HCT116 (cell line): Measurements from ENCODE around the gene CD40. TPM values are rescaled to one million over a fixed set of nuclear protein-coding genes. Genes with fewer than 3 reads are reported as not detected.
A peak's percentile ranks its signal among the peaks of the same experiment; 100 is the strongest.

Source experiments
- ATAC-seq: fragments of 200-7000 bp; cut with Tn5 transposase; 2 replicates; pipeline ENCODE4 v1.9.1; 2020; ENCODE audit warnings: mild to moderate bottlenecking, moderate library complexity
- BruUV-seq: library from RNA; stranded (reverse); fragments of 400-500 nt; replicated peaks from 2 replicates; lab custom pipeline; 2021; lab: Mats Ljungman, UMichigan
- CTCF ChIA-PET: fragments of 300-600 bp; sonication (Branson Sonifier 250); formaldehyde crosslinking; loops from one replicate; lab custom pipeline; 2021; ENCODE audit warnings: antibody characterized with exemption; lab: Charles Lee
- POLR2A ChIA-PET: fragments of 300-600, 350-600 bp; sonication (Branson Sonifier 250); formaldehyde crosslinking; loops from one replicate; lab custom pipeline; 2021; ENCODE audit warnings: antibody characterized with exemption; lab: Charles Lee
- RAD21 ChIA-PET, 2 experiments: fragments of 300-600 bp; sonication (Branson Sonifier 250); formaldehyde crosslinking; loops; one replicate each; lab custom pipeline; 2023; ENCODE audit warnings: low total read pairs in 2 of 2; ENCODE audit not compliant: uncharacterized antibody in 2 of 2, unreplicated experiment in 2 of 2, low non-redundant PET in 1 of 2; lab: Charles Lee
- DNase-seq: peaks from one replicate; pipeline ENCODE4 v3.0.0-alpha.2; 2010; ENCODE audit warnings: low read depth, low spot score
- H2AFZ ChIP-seq: fragments of 200-600 bp; shearing (Covaris generic), sonication (generic); 2 replicates; pipeline ENCODE4 v1.6.1; 2017; ENCODE audit warnings: low read depth, mixed run types, mixed read lengths, antibody characterized with exemption, low read length; ENCODE audit not compliant: poor library complexity, severe bottlenecking
- H3K27ac ChIP-seq: 2 replicates; pipeline ENCODE4 v1.5.1; 2012; ENCODE audit warnings: low read depth, low read length
- H3K27me3 ChIP-seq: fragments of 200-600 bp; sonication (generic); 2 replicates; pipeline ENCODE4 v1.6.1; 2016; ENCODE audit warnings: mixed run types, low read length, mixed read lengths; ENCODE audit not compliant: insufficient read depth
- H3K36me3 ChIP-seq, 2 experiments: fragments of 200-500 bp in 1 of 2; fragments of 200-600 bp in 1 of 2; sonication (Bioruptor generic) in 1 of 2; sonication (generic) in 1 of 2; 2 replicates each; pipeline versions ENCODE4 v1.5.1 to v1.6.1; 2014 to 2016; ENCODE audit warnings: low read length in 2 of 2, inconsistent platforms in 1 of 2, mixed read lengths in 1 of 2, mixed run types in 1 of 2; ENCODE audit not compliant: insufficient read depth in 2 of 2, control insufficient read depth in 1 of 2
- H3K4me1 ChIP-seq, 2 experiments: fragments of 200-600 bp in 1 of 2; sonication (generic) in 1 of 2; 2 replicates each; pipeline versions ENCODE4 v1.5.1 to v1.6.1; 2012 to 2017; ENCODE audit warnings: low read length in 2 of 2, inconsistent platforms in 1 of 2, mild to moderate bottlenecking in 1 of 2, mixed read lengths in 1 of 2, mixed run types in 1 of 2, moderate library complexity in 1 of 2; ENCODE audit not compliant: insufficient read depth in 2 of 2, control insufficient read depth in 1 of 2
- H3K4me2 ChIP-seq: fragments of 200-600 bp; sonication (generic); 2 replicates; pipeline ENCODE4 v1.6.1; 2017; ENCODE audit warnings: mixed run types, low read length, mixed read lengths
- H3K4me3 ChIP-seq, 2 experiments: fragments of 200-600 bp in 1 of 2; sonication (generic) in 1 of 2; replicated peaks in 1 of 2; 2 replicates each; pipeline ENCODE4 v1.5.1; 2011 to 2016; ENCODE audit warnings: low read length in 2 of 2, control low read depth in 1 of 2, low read depth in 1 of 2, mild to moderate bottlenecking in 1 of 2, mixed read lengths in 1 of 2, mixed run types in 1 of 2
- H3K79me2 ChIP-seq: fragments of 200-600 bp; sonication (generic); 2 replicates; pipeline ENCODE4 v1.6.1; 2017; ENCODE audit warnings: mild to moderate bottlenecking, mixed run types, low read length, moderate library complexity, mixed read lengths; ENCODE audit not compliant: insufficient read depth
- H3K9ac ChIP-seq: fragments of 200-600 bp; sonication (generic); 2 replicates; pipeline ENCODE4 v1.6.1; 2016; ENCODE audit warnings: low read length, mixed read lengths
- H3K9me2 ChIP-seq: fragments of 200-600 bp; sonication (generic), shearing (Covaris generic); 2 replicates; pipeline ENCODE4 v1.6.1; 2017; ENCODE audit warnings: mixed run types, mild to moderate bottlenecking, moderate library complexity; ENCODE audit not compliant: insufficient read depth
- H3K9me3 ChIP-seq, 2 experiments: fragments of 200-500 bp in 1 of 2; fragments of 200-600 bp in 1 of 2; sonication (Bioruptor generic) in 1 of 2; sonication (generic) in 1 of 2; 2 replicates each; pipeline ENCODE4 v1.6.1; 2014 to 2017; ENCODE audit warnings: low read length in 2 of 2, mixed read lengths in 2 of 2, inconsistent platforms in 1 of 2, low read depth in 1 of 2, mild to moderate bottlenecking in 1 of 2, mixed run types in 1 of 2, moderate library complexity in 1 of 2; ENCODE audit not compliant: control insufficient read depth in 1 of 2, insufficient read depth in 1 of 2
- H4K20me1 ChIP-seq: fragments of 200-600 bp; sonication (generic), shearing (Covaris generic); 2 replicates; pipeline ENCODE4 v1.6.1; 2017; ENCODE audit warnings: mixed run types, mild to moderate bottlenecking, moderate library complexity; ENCODE audit not compliant: insufficient read depth
- CBX3 ChIP-seq: IDR thresholded peaks from 2 replicates; pipeline ENCODE4 v1.6.1; 2012; ENCODE audit warnings: low read depth
- CEBPB ChIP-seq: IDR thresholded peaks from 2 replicates; pipeline ENCODE4 v1.6.1; 2012; ENCODE audit warnings: low read depth
- EGR1 ChIP-seq: IDR thresholded peaks from 2 replicates; pipeline ENCODE4 v1.6.1; 2012; ENCODE audit warnings: low read depth
- ELF1 ChIP-seq: IDR thresholded peaks from 2 replicates; pipeline ENCODE4 v1.6.1; 2012; ENCODE audit warnings: low read depth, borderline replicate concordance
- EZH2 ChIP-seq: fragments of 200-600 bp; sonication (generic); IDR thresholded peaks from 2 replicates; pipeline ENCODE4 v1.6.1; 2017; ENCODE audit warnings: antibody characterized with exemption, mixed run types
- EZH2phosphoT487 ChIP-seq: fragments of 200-600 bp; IDR thresholded peaks from 2 replicates; pipeline ENCODE4 v1.6.1; 2018; ENCODE audit warnings: antibody characterized with exemption, borderline replicate concordance
- FOSL1 ChIP-seq: IDR thresholded peaks from 2 replicates; pipeline ENCODE4 v1.6.1; 2012; ENCODE audit warnings: low read depth
- POLR2A ChIP-seq: IDR thresholded peaks from 2 replicates; pipeline ENCODE4 v1.7.0; 2011; ENCODE audit warnings: borderline replicate concordance; ENCODE audit not compliant: insufficient read depth, insufficient read length; ENCODE audit errors: extremely low read depth
- POLR2AphosphoS5 ChIP-seq: IDR thresholded peaks from 2 replicates; pipeline ENCODE4 v1.6.1; 2011; ENCODE audit warnings: mild to moderate bottlenecking, low read depth, low read length, moderate library complexity
- RAD21 ChIP-seq: IDR thresholded peaks from 2 replicates; pipeline ENCODE4 v1.6.1; 2012; ENCODE audit warnings: low read depth, mild to moderate bottlenecking
- SP1 ChIP-seq: IDR thresholded peaks from 2 replicates; pipeline ENCODE4 v1.6.1; 2012; ENCODE audit warnings: low read depth
- YY1 ChIP-seq: IDR thresholded peaks from 2 replicates; pipeline ENCODE4 v1.6.1; 2011; ENCODE audit warnings: low read length, low read depth, moderate library complexity, mild to moderate bottlenecking; ENCODE audit not compliant: insufficient replicate concordance; ENCODE audit errors: extremely low read depth
- intact Hi-C: fragments of 100-400 bp; cut with micrococcal nuclease; formaldehyde crosslinking; loops from 2 replicates; pipeline ENCODE4 v1.10.0; 2022
- total RNA-seq: library from RNA; stranded (reverse); gene quantifications from one replicate; pipeline ENCODE4 v1.2.1, GENCODE V29; 2021; ENCODE audit not compliant: unreplicated experiment
- TF ChIP-seq, protein P1 (sequence below): IDR thresholded peaks from 2 replicates; pipeline ENCODE4 v1.6.1; 2012
- TF ChIP-seq, protein P2 (sequence below), 3 experiments: fragments of 200-600 bp in 1 of 3; sonication (generic) in 1 of 3; IDR thresholded peaks in 2 of 3; conservative IDR thresholded peaks in 1 of 3; 2 replicates each; pipeline ENCODE4 v1.5.1; 2012 to 2017; ENCODE audit warnings: low read depth in 2 of 3, low read length in 2 of 3, antibody characterized with exemption in 1 of 3, borderline replicate concordance in 1 of 3, control low read depth in 1 of 3, mild to moderate bottlenecking in 1 of 3, mixed read lengths in 1 of 3, mixed run types in 1 of 3, moderate library complexity in 1 of 3; ENCODE audit not compliant: insufficient read depth in 1 of 3
- TF ChIP-seq, protein P3 (sequence below): IDR thresholded peaks from 2 replicates; pipeline ENCODE4 v1.6.1; 2011; ENCODE audit warnings: mild to moderate bottlenecking, low read length, moderate library complexity; ENCODE audit not compliant: insufficient replicate concordance; ENCODE audit errors: extremely low read depth

The CD40 gene
- total RNA-seq, 1 experiment from 2014 or later = 21.3 TPM

- H3K9me2 ChIP-seq = no peaks in the 10 kb centered on the region
- intact Hi-C loops = no loop called here
- no peaks in the 10 kb centered on the region for H4K20me1 ChIP-seq
- H3K36me3 ChIP-seq = no peaks in the 10 kb centered on the region
- ATAC-seq (peak; percentile 34; the same call in 1 of the 2 replicates), DNase-seq (no peak)
- CTCF ChIA-PET = interaction anchor here (0.7 to 1.4 kb wide), 2 partner anchors 16 to 162 kb away, joined by 3 read pairs; no protein-coding TSS in a partner anchor
- no peak overlapping the region for H3K27ac ChIP-seq
- RAD21 ChIA-PET = no interaction called here
- H3K4me2 ChIP-seq = no peak overlapping the region
- peaks cover 18% of the 10 kb centered on the region for H3K27me3 ChIP-seq
- TF ChIP-seq RAD21 = no peak
- TF ChIP-seq FOSL1 = no peak
- no peak for TF ChIP-seq CBX3
- TF ChIP-seq, protein P1, sequence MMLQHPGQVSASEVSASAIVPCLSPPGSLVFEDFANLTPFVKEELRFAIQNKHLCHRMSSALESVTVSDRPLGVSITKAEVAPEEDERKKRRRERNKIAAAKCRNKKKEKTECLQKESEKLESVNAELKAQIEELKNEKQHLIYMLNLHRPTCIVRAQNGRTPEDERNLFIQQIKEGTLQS = no peak
- TF ChIP-seq EGR1 = no peak
- no peak for TF ChIP-seq POLR2A
- TF ChIP-seq ELF1 = no peak
- TF ChIP-seq EZH2 = no peak
- no peak for TF ChIP-seq CEBPB
- no peaks in the 10 kb centered on the region for H3K79me2 ChIP-seq
- no peak overlapping the region for H2AFZ ChIP-seq
- H3K4me1 ChIP-seq = peaks cover 4 to 5% of the 10 kb centered on the region in 2 experiments; a peak in 3 of 4 replicates
- POLR2A ChIA-PET = no interaction called here
- no TSS peak for BruUV-seq
- no peak overlapping the region for H3K9ac ChIP-seq
- H3K4me3 ChIP-seq = no peak overlapping the region
- H3K9me3 ChIP-seq = no peaks in the 10 kb centered on the region
Measured at GRCh38 chr20:46144432-46145025, 26.4 kb downstream of the CD40 start.

DNA sequence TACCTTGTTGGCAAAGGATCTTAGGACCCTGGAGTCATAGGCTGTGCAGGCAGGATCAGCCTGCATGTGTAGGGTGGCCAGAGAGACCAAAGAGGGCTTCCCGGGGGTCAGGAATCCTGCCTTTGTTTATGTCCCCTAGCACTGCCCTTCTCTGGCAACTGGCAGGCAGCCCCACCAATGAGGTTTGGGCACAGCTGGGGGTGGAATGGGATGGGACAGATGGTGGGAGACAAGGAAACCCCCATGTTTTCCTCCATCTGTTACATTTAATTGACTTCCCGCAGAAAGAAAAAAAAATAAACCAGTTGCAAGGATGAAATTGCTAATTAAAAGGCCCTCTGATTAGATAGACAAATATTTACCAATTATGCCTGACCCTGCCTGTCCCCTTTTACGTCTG is 27.6 kb downstream of the CD40 start:
- intact Hi-C loops = no loop called here
- BruUV-seq = no TSS peak
- no peaks in the 10 kb centered on the region for H3K79me2 ChIP-seq
- H2AFZ ChIP-seq = no peak overlapping the region
- no peaks in the 10 kb centered on the region for H3K9me3 ChIP-seq
- no peak overlapping the region for H3K4me2 ChIP-seq
- ChIA-PET RAD21 (no interaction called here), POLR2A (no interaction called here), CTCF (no interaction called here)
- H3K9me2 ChIP-seq = no peaks in the 10 kb centered on the region
- ATAC-seq (no peak), DNase-seq (no peak)
- H3K4me3 ChIP-seq = no peak overlapping the region
- peaks cover 10% of the 10 kb centered on the region for H3K27me3 ChIP-seq
- no peak overlapping the region for H3K9ac ChIP-seq
- H4K20me1 ChIP-seq = no peaks in the 10 kb centered on the region
- H3K36me3 ChIP-seq = no peaks in the 10 kb centered on the region
- no peak overlapping the region for H3K27ac ChIP-seq
- H3K4me1 ChIP-seq = peaks cover 4 to 5% of the 10 kb centered on the region in 2 experiments; a peak in 3 of 4 replicates
- no peak for TF ChIP-seq CEBPB
- TF ChIP-seq CBX3 = no peak
- no peak for TF ChIP-seq SP1
- TF ChIP-seq, protein P2, sequence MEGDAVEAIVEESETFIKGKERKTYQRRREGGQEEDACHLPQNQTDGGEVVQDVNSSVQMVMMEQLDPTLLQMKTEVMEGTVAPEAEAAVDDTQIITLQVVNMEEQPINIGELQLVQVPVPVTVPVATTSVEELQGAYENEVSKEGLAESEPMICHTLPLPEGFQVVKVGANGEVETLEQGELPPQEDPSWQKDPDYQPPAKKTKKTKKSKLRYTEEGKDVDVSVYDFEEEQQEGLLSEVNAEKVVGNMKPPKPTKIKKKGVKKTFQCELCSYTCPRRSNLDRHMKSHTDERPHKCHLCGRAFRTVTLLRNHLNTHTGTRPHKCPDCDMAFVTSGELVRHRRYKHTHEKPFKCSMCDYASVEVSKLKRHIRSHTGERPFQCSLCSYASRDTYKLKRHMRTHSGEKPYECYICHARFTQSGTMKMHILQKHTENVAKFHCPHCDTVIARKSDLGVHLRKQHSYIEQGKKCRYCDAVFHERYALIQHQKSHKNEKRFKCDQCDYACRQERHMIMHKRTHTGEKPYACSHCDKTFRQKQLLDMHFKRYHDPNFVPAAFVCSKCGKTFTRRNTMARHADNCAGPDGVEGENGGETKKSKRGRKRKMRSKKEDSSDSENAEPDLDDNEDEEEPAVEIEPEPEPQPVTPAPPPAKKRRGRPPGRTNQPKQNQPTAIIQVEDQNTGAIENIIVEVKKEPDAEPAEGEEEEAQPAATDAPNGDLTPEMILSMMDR (IDR thresholded peaks at IDR 0.05 in 2 of 3, conservative IDR thresholded peaks at IDR 0.05 in 1 of 3; ENCODE audit: borderline replicate concordance in 1 of 3, insufficient read depth in 1 of 3, low read depth in 2 of 3, low read length in 2 of 3) = no peak
- TF ChIP-seq EGR1 = no peak
- TF ChIP-seq, protein P3, sequence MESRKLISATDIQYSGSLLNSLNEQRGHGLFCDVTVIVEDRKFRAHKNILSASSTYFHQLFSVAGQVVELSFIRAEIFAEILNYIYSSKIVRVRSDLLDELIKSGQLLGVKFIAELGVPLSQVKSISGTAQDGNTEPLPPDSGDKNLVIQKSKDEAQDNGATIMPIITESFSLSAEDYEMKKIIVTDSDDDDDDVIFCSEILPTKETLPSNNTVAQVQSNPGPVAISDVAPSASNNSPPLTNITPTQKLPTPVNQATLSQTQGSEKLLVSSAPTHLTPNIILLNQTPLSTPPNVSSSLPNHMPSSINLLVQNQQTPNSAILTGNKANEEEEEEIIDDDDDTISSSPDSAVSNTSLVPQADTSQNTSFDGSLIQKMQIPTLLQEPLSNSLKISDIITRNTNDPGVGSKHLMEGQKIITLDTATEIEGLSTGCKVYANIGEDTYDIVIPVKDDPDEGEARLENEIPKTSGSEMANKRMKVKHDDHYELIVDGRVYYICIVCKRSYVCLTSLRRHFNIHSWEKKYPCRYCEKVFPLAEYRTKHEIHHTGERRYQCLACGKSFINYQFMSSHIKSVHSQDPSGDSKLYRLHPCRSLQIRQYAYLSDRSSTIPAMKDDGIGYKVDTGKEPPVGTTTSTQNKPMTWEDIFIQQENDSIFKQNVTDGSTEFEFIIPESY = no peak
- no peak for TF ChIP-seq POLR2A
- no peak for TF ChIP-seq POLR2AphosphoS5
- no peak for TF ChIP-seq YY1
- no peak for TF ChIP-seq RAD21
- TF ChIP-seq, protein P1 = no peak
- TF ChIP-seq EZH2phosphoT487 = no peak
